SU-DHL-6 (cell line): Measurements from ENCODE around the gene RAD51B.
A peak's percentile ranks its signal among the peaks of the same experiment; 100 is the strongest.

Experiments used
- H2AFZ ChIP-seq: fragments of 200-600 bp; sonication (generic); 2 replicates; pipeline ENCODE4 v1.6.1; 2014; ENCODE audit warnings: low read depth, mild to moderate bottlenecking, moderate library complexity, mixed read lengths, antibody characterized with exemption, low read length; ENCODE audit not compliant: severe bottlenecking
- H3F3A ChIP-seq: fragments of 200-600 bp; shearing (Covaris generic); 2 replicates; pipeline ENCODE4 v1.6.0; 2016; ENCODE audit warnings: antibody characterized with exemption, mild to moderate bottlenecking; ENCODE audit not compliant: insufficient read depth
- H3K27ac ChIP-seq: fragments of 200-600 bp; sonication (generic); 2 replicates; pipeline ENCODE4 v1.5.1; 2016; ENCODE audit warnings: low read depth, mild to moderate bottlenecking, low read length, moderate library complexity, mixed read lengths
- H3K27me3 ChIP-seq: fragments of 200-600 bp; sonication (generic), shearing (Covaris generic); 2 replicates; pipeline ENCODE4 v1.6.0; 2014; ENCODE audit warnings: mild to moderate bottlenecking, low read length
- H3K36me3 ChIP-seq: fragments of 200-600 bp; sonication (generic); 2 replicates; pipeline ENCODE4 v1.6.1; 2014; ENCODE audit warnings: mild to moderate bottlenecking, low read length, mixed read lengths
- H3K4me2 ChIP-seq: fragments of 300-600, 200-600 bp; shearing (Covaris generic), sonication (generic); 2 replicates; pipeline ENCODE4 v1.6.0; 2014; ENCODE audit warnings: low read length, low read depth, mild to moderate bottlenecking; ENCODE audit not compliant: poor library complexity, severe bottlenecking
- H3K4me3 ChIP-seq: fragments of 200-600 bp; sonication (generic); 2 replicates; pipeline ENCODE4 v1.5.1; 2014; ENCODE audit warnings: antibody characterized with exemption, low read length, mild to moderate bottlenecking, mixed read lengths; ENCODE audit not compliant: insufficient read depth, poor library complexity, severe bottlenecking
- H3K79me2 ChIP-seq: fragments of 200-600 bp; sonication (generic); 2 replicates; pipeline ENCODE4 v1.6.1; 2014; ENCODE audit warnings: mild to moderate bottlenecking, low read length, moderate library complexity; ENCODE audit not compliant: insufficient read depth
- H3K9ac ChIP-seq: fragments of 200-600 bp; sonication (generic); 2 replicates; pipeline ENCODE4 v1.7.0; 2014; ENCODE audit warnings: mild to moderate bottlenecking, low read length
- H3K9me2 ChIP-seq: fragments of 200-600 bp; sonication (generic); replicated peaks from 2 replicates; pipeline ENCODE4 v1.6.1; 2014; ENCODE audit warnings: low read length; ENCODE audit not compliant: insufficient read depth
- H3K9me3 ChIP-seq: fragments of 200-600 bp; sonication (generic); 2 replicates; pipeline ENCODE4 v1.6.1; 2014; ENCODE audit warnings: low read length, mixed read lengths; ENCODE audit not compliant: insufficient read depth
- H4K20me1 ChIP-seq: fragments of 200-600 bp; sonication (generic); 2 replicates; pipeline ENCODE4 v1.6.1; 2014; ENCODE audit warnings: low read depth, mild to moderate bottlenecking, antibody characterized with exemption, low read length, moderate library complexity, mixed read lengths
- EZH2phosphoT487 ChIP-seq: fragments of 200-600 bp; sonication (generic), shearing (Covaris generic); conservative IDR thresholded peaks from 2 replicates; pipeline ENCODE4 v1.6.1; 2018; ENCODE audit warnings: mild to moderate bottlenecking, antibody characterized with exemption, low read length, moderate library complexity, mixed read lengths
- TF ChIP-seq, protein P1 (sequence below): fragments of 200-600 bp; sonication (generic); IDR thresholded peaks from one replicate; pipeline ENCODE4 v1.5.1; 2017; ENCODE audit warnings: antibody characterized with exemption, mild to moderate bottlenecking, low read length, moderate library complexity; ENCODE audit not compliant: insufficient read depth, poor library complexity, severe bottlenecking

The RAD51B gene

DNA sequence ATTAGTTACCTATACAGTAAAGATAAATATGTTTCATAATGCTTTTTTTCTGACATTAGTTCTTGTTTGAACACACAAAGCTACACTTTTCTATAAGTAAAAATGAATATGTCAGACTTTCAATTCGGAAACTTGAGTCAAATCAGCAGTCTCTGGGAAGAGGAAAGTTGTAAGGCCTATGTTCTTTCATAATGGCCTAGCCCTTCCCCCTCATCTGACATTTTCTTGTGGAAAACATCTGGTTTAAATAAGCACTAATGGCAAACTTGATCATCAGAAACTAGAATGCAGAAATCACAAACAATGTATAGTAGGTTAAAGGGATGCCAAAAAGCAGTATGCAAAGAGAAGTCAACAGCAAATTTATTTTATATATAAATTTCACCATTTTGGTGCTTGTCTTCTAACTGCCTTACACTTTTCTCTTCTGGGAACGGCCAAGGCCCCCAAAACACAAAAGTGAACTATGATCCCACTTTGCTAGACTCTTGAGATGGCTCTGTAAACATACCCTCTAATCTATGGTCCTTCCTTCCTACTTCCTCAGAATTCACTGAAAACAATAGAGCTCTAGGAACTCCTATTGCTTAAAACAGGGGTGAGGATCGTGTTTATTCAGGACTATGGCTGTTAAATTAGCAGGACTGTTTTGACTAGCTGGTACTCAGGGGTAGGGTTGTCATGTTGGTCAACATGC, 444.1 kb downstream of the RAD51B start:
- Histone ChIP-seq H2AFZ (no peak overlapping the region), H3K36me3 (no peaks in the 10 kb centered on the region), H3K27ac (no peak overlapping the region), H3K4me2 (no peak overlapping the region), H3K9me3 (no peaks in the 10 kb centered on the region), H3K79me2 (no peaks in the 10 kb centered on the region), H3K27me3 (no peaks in the 10 kb centered on the region), H3K4me3 (no peak overlapping the region), H3K9ac (no peak overlapping the region), H3F3A (peaks cover 28% of the 10 kb centered on the region), H4K20me1 (no peaks in the 10 kb centered on the region), H3K9me2 (no peaks in the 10 kb centered on the region)
- TF ChIP-seq, protein P1, sequence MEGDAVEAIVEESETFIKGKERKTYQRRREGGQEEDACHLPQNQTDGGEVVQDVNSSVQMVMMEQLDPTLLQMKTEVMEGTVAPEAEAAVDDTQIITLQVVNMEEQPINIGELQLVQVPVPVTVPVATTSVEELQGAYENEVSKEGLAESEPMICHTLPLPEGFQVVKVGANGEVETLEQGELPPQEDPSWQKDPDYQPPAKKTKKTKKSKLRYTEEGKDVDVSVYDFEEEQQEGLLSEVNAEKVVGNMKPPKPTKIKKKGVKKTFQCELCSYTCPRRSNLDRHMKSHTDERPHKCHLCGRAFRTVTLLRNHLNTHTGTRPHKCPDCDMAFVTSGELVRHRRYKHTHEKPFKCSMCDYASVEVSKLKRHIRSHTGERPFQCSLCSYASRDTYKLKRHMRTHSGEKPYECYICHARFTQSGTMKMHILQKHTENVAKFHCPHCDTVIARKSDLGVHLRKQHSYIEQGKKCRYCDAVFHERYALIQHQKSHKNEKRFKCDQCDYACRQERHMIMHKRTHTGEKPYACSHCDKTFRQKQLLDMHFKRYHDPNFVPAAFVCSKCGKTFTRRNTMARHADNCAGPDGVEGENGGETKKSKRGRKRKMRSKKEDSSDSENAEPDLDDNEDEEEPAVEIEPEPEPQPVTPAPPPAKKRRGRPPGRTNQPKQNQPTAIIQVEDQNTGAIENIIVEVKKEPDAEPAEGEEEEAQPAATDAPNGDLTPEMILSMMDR, result no peak
- TF ChIP-seq EZH2phosphoT487, result no peak

DNA sequence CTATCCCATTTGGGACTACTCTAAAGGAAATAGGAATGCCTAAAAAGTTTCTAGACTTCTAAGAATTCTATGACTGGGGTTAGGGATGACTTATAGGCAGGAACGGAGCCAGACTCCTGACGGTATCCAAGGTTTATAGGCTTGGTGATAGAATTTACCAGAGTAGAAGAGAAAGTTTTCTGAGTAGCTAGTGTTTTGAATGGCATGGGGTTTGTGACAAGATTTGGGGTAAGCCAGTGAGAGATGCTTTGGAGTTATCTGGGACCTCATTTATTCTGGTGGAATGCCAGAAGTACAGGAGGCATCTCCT, 444.6 kb downstream of the RAD51B start:
- H2AFZ ChIP-seq, result no peak overlapping the region
- no peaks in the 10 kb centered on the region for H3K79me2 ChIP-seq
- no peaks in the 10 kb centered on the region for H3K9me2 ChIP-seq
- no peak for TF ChIP-seq EZH2phosphoT487
- TF ChIP-seq, protein P1, result no peak
- H3F3A ChIP-seq, result peaks cover 32% of the 10 kb centered on the region
- H3K36me3 ChIP-seq, result no peaks in the 10 kb centered on the region
- H3K27ac ChIP-seq, result no peak overlapping the region
- no peak overlapping the region for H3K9ac ChIP-seq
- H4K20me1 ChIP-seq, result no peaks in the 10 kb centered on the region
- H3K4me3 ChIP-seq, result no peak overlapping the region
- H3K27me3 ChIP-seq, result no peaks in the 10 kb centered on the region
- H3K4me2 ChIP-seq, result no peak overlapping the region
- no peaks in the 10 kb centered on the region for H3K9me3 ChIP-seq

DNA sequence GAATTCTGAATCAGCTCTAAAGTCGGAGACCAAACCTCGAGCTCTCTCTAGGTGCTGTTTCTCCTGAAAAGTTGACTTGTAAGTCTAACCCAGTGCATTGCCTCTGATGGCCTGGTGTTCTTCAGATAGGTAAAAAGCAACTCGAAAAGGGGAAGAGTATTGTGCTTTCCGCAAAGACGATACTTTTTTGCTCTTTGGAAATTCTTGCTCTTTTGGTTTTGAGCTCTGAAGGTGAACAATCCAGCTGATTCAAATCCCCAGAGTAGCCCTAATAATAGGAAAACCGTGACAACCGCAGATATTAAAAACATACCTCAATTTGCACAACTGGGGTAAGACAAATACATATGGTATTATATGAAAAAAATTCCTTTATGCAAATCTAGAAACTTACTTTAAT, 447.4 kb downstream of the RAD51B start:
- Histone ChIP-seq H3K9ac (peak overlapping the region; percentile 57), H3K4me3 (peak overlapping the region; percentile 4), H3K27ac (peak overlapping the region; percentile 98)

More for the DNA sequence above, 447.4 kb downstream of the RAD51B start:
- H3K4me2 ChIP-seq, result peak overlapping the region; percentile 65
- TF ChIP-seq, protein P1, result no peak
- no peak for TF ChIP-seq EZH2phosphoT487
- H3K9me2 ChIP-seq, result no peaks in the 10 kb centered on the region
- no peaks in the 10 kb centered on the region for H3K9me3 ChIP-seq
- H3F3A ChIP-seq, result peaks cover 57% of the 10 kb centered on the region
- no peaks in the 10 kb centered on the region for H3K27me3 ChIP-seq
- H3K79me2 ChIP-seq, result no peaks in the 10 kb centered on the region
- no peaks in the 10 kb centered on the region for H3K36me3 ChIP-seq
- H2AFZ ChIP-seq, result no peak overlapping the region
- H4K20me1 ChIP-seq, result no peaks in the 10 kb centered on the region
